Fibroblast of lung (primary cell): ENCODE data around the gene LRRC18. TPM values are rescaled to one million over a fixed set of nuclear protein-coding genes. Genes with fewer than 3 reads are reported as not detected.

ENCODE experiments used
- DNase-seq, 2 donors: peaks; one replicate each; pipeline versions ENCODE4 v3.0.0 to v3.0.0-alpha.2; 2010; ENCODE audit warnings: low read depth in 2 of 2
- H2AFZ ChIP-seq: 2 replicates; pipeline ENCODE4 v1.5.1; 2012; ENCODE audit warnings: low read length, control low read depth, inconsistent platforms
- H3K27ac ChIP-seq: 2 replicates; pipeline ENCODE4 v1.5.1; 2011; ENCODE audit warnings: low read length, control low read depth; ENCODE audit not compliant: insufficient read depth
- H3K27me3 ChIP-seq: 2 replicates; pipeline ENCODE4 v1.5.1; 2011; ENCODE audit warnings: mild to moderate bottlenecking, low read length; ENCODE audit not compliant: control insufficient read depth, insufficient read depth
- H3K36me3 ChIP-seq: 2 replicates; pipeline ENCODE4 v1.5.1; 2011; ENCODE audit warnings: low read length; ENCODE audit not compliant: control insufficient read depth, insufficient read depth
- H3K4me1 ChIP-seq: 2 replicates; pipeline ENCODE4 v1.5.1; 2011; ENCODE audit warnings: low read length; ENCODE audit not compliant: control insufficient read depth, insufficient read depth; ENCODE audit errors: extremely low read depth
- H3K4me2 ChIP-seq: 2 replicates; pipeline ENCODE4 v1.5.1; 2011; ENCODE audit warnings: low read length, control low read depth; ENCODE audit not compliant: insufficient read depth; ENCODE audit errors: extremely low read depth
- H3K4me3 ChIP-seq, 4 experiments: fragments of 200-600 bp in 1 of 4; sonication (generic) in 1 of 4; replicated peaks in 1 of 4; 2 replicates each; pipeline ENCODE4 v1.5.1; 2011 to 2016; ENCODE audit warnings: low read length in 4 of 4, low read depth in 3 of 4, mild to moderate bottlenecking in 3 of 4, control low read depth in 2 of 4, inconsistent platforms in 1 of 4, mixed read lengths in 1 of 4; ENCODE audit not compliant: insufficient read depth in 1 of 4; ENCODE audit errors: control extremely low read depth in 1 of 4
- H3K79me2 ChIP-seq: 2 replicates; pipeline ENCODE4 v1.5.1; 2012; ENCODE audit warnings: mild to moderate bottlenecking, low read length, inconsistent platforms; ENCODE audit not compliant: control insufficient read depth, insufficient read depth
- H3K9ac ChIP-seq: 2 replicates; pipeline ENCODE4 v1.5.1; 2011; ENCODE audit warnings: mild to moderate bottlenecking, low read length, control low read depth; ENCODE audit not compliant: insufficient read depth
- H3K9me3 ChIP-seq: 2 replicates; pipeline ENCODE4 v1.5.1; 2012; ENCODE audit warnings: low read depth, low read length; ENCODE audit not compliant: control insufficient read depth, insufficient read depth
- H4K20me1 ChIP-seq: 2 replicates; pipeline ENCODE4 v1.5.1; 2011; ENCODE audit warnings: low read length; ENCODE audit not compliant: control insufficient read depth, insufficient read depth; ENCODE audit errors: extremely low read depth
- CTCF ChIP-seq, 2 donors: IDR thresholded peaks in 1 of 2; conservative IDR thresholded peaks in 1 of 2; 1 replicate in 1 of 2; 2 replicates in 1 of 2; pipeline ENCODE4 v1.5.1; 2011 to 2012; ENCODE audit warnings: low read length in 2 of 2, control low read depth in 1 of 2, inconsistent platforms in 1 of 2, low read depth in 1 of 2, mild to moderate bottlenecking in 1 of 2
- EZH2 ChIP-seq: IDR thresholded peaks from 2 replicates; pipeline ENCODE4 v1.5.1; 2012; ENCODE audit warnings: low read length, control low read depth, mild to moderate bottlenecking; ENCODE audit errors: missing control alignments
- polyA plus RNA-seq, 2 donors: library from polyadenylated mRNA; depleted of rRNA in 1 of 2; stranded (reverse) in 1 of 2; unstranded in 1 of 2; fragments of >200 nt; gene quantifications; 2 replicates each; pipeline ENCODE4 v1.2.1, GENCODE V29; 2011 to 2012; ENCODE audit warnings: missing spikeins in 1 of 2
- total RNA-seq: library from RNA; depleted of rRNA; stranded (reverse); fragments of >200 nt; gene quantifications from 2 replicates; pipeline ENCODE4 v1.2.1, GENCODE V29; 2014

LRRC18 gene
- total and polyA plus RNA-seq, 2 donors (not counting 1 experiment from before 2014, with no cell fraction given), result 0.66 TPM; not detected in 1

GRCh38 chr10:48900371-48900801, 39.3 kb downstream of the LRRC18 start:
- no peak overlapping the region for H3K4me3 ChIP-seq
- no peaks in the 10 kb centered on the region for H4K20me1 ChIP-seq
- peaks cover 2% of the 10 kb centered on the region for H3K4me1 ChIP-seq
- H2AFZ ChIP-seq, result no peak overlapping the region
- H3K4me2 ChIP-seq, result no peak overlapping the region
- no peaks in the 10 kb centered on the region for H3K9me3 ChIP-seq
- no peak for DNase-seq
- H3K79me2 ChIP-seq, result no peaks in the 10 kb centered on the region
- no peaks in the 10 kb centered on the region for H3K36me3 ChIP-seq
- H3K9ac ChIP-seq, result no peak overlapping the region
- H3K27ac ChIP-seq, result no peak overlapping the region
- TF ChIP-seq EZH2, result no peak
- no peak for TF ChIP-seq CTCF (conservative IDR thresholded peaks at IDR 0.05 in 1 of 2, IDR thresholded peaks at IDR 0.05 in 1 of 2; ENCODE audit: low read depth in 1 of 2, low read length in 2 of 2)
- no peaks in the 10 kb centered on the region for H3K27me3 ChIP-seq

- H4K20me1 ChIP-seq, result no peaks in the 10 kb centered on the region
- no peak overlapping the region for H3K27ac ChIP-seq
- no peaks in the 10 kb centered on the region for H3K27me3 ChIP-seq
- H3K79me2 ChIP-seq, result no peaks in the 10 kb centered on the region
- no peak overlapping the region for H2AFZ ChIP-seq
- H3K36me3 ChIP-seq, result no peaks in the 10 kb centered on the region
- no peak for DNase-seq
- no peak overlapping the region for H3K9ac ChIP-seq
- no peak overlapping the region for H3K4me3 ChIP-seq
- TF ChIP-seq EZH2, result no peak
- no peak for TF ChIP-seq CTCF (conservative IDR thresholded peaks at IDR 0.05 in 1 of 2, IDR thresholded peaks at IDR 0.05 in 1 of 2; ENCODE audit: low read depth in 1 of 2, low read length in 2 of 2)
- peaks cover 2% of the 10 kb centered on the region for H3K4me1 ChIP-seq
- H3K4me2 ChIP-seq, result no peak overlapping the region
- H3K9me3 ChIP-seq, result no peaks in the 10 kb centered on the region
Observed at GRCh38 chr10:48899781-48900180, 39.9 kb downstream of the LRRC18 start.

- no peak overlapping the region for H3K4me2 ChIP-seq
- no peak for TF ChIP-seq EZH2
- TF ChIP-seq CTCF (conservative IDR thresholded peaks at IDR 0.05 in 1 of 2, IDR thresholded peaks at IDR 0.05 in 1 of 2; ENCODE audit: low read depth in 1 of 2, low read length in 2 of 2), result no peak
- H3K9me3 ChIP-seq, result no peaks in the 10 kb centered on the region
- no peak overlapping the region for H2AFZ ChIP-seq
- H3K27me3 ChIP-seq, result no peaks in the 10 kb centered on the region
- H3K27ac ChIP-seq, result no peak overlapping the region
- no peak overlapping the region for H3K4me3 ChIP-seq
- peaks cover 2% of the 10 kb centered on the region for H3K4me1 ChIP-seq
- H4K20me1 ChIP-seq, result no peaks in the 10 kb centered on the region
- H3K9ac ChIP-seq, result no peak overlapping the region
- H3K36me3 ChIP-seq, result no peaks in the 10 kb centered on the region
- DNase-seq, result no peak
- H3K79me2 ChIP-seq, result no peaks in the 10 kb centered on the region
Observed at GRCh38 chr10:48898426-48898825, 41.2 kb downstream of the LRRC18 start.
